Neural progenitor cell (in vitro differentiated cells): ENCODE measurements around the gene GNPTAB. TPM values are rescaled to one million over a fixed set of nuclear protein-coding genes. Genes with fewer than 3 reads are reported as not detected.

Experiments used
- DNase-seq: peaks from one replicate; pipeline ENCODE4 v3.0.0-alpha.2; 2016; ENCODE audit warnings: low spot score
- H2AFZ ChIP-seq: fragments of 200-600 bp; sonication (generic); replicated peaks from 2 replicates; pipeline ENCODE4 v1.6.1; 2016; ENCODE audit warnings: antibody characterized with exemption
- H3F3A ChIP-seq: fragments of 200-600 bp; sonication (generic); 2 replicates; pipeline ENCODE4 v1.6.1; 2016; ENCODE audit warnings: antibody characterized with exemption, low read depth
- H3K27ac ChIP-seq: fragments of 200-600 bp; sonication (generic); 2 replicates; pipeline ENCODE4 v1.5.1; 2016; ENCODE audit warnings: mild to moderate bottlenecking
- H3K27me3 ChIP-seq: fragments of 200-600 bp; sonication (generic); 2 replicates; pipeline ENCODE4 v1.6.1; 2016; ENCODE audit warnings: mild to moderate bottlenecking, moderate library complexity
- H3K36me3 ChIP-seq: fragments of 200-600 bp; sonication (generic); 2 replicates; pipeline ENCODE4 v1.5.1; 2016
- H3K4me1 ChIP-seq: fragments of 200-600 bp; sonication (generic); 2 replicates; pipeline ENCODE4 v1.6.1; 2016; ENCODE audit warnings: mixed run types
- H3K4me2 ChIP-seq: fragments of 200-600 bp; sonication (generic); 2 replicates; pipeline ENCODE4 v1.6.1; 2016
- H3K4me3 ChIP-seq: fragments of 200-600 bp; sonication (generic); 2 replicates; pipeline ENCODE4 v1.5.1; 2016
- H3K79me2 ChIP-seq: fragments of 200-600 bp; sonication (generic); 2 replicates; pipeline ENCODE4 v1.6.1; 2016; ENCODE audit warnings: low read depth
- H3K9ac ChIP-seq: fragments of 200-600 bp; sonication (generic); 2 replicates; pipeline ENCODE4 v1.6.1; 2016
- H3K9me3 ChIP-seq: fragments of 200-600 bp; sonication (generic); 2 replicates; pipeline ENCODE4 v1.5.1; 2016; ENCODE audit warnings: low read depth
- H4K20me1 ChIP-seq: fragments of 200-600 bp; sonication (generic); 2 replicates; pipeline ENCODE4 v1.6.1; 2016; ENCODE audit warnings: low read depth
- H3K27ac Mint-ChIP-seq: 3 replicates; pipeline ENCODE4 v1.8.0; 2021; ENCODE audit warnings: mixed read lengths
- H3K27me3 Mint-ChIP-seq: 2 replicates; pipeline ENCODE4 v1.8.0; 2022; ENCODE audit warnings: low read depth, mild to moderate bottlenecking, inconsistent platforms, moderate library complexity, mixed read lengths; ENCODE audit not compliant: insufficient read depth
- H3K36me3 Mint-ChIP-seq: 3 replicates; pipeline ENCODE4 v1.8.0; 2021; ENCODE audit warnings: mixed read lengths
- H3K4me1 Mint-ChIP-seq: 3 replicates; pipeline ENCODE4 v1.8.0; 2021; ENCODE audit warnings: mixed read lengths
- H3K4me3 Mint-ChIP-seq: 3 replicates; pipeline ENCODE4 v1.8.0; 2021; ENCODE audit warnings: mild to moderate bottlenecking, moderate library complexity, mixed read lengths
- H3K9me3 Mint-ChIP-seq: 3 replicates; pipeline ENCODE4 v1.8.0; 2020; ENCODE audit warnings: mixed read lengths
- CTCF ChIP-seq: fragments of 200-600 bp; sonication (generic); IDR thresholded peaks from 2 replicates; pipeline ENCODE4 v1.5.1; 2017; ENCODE audit warnings: antibody characterized with exemption, mild to moderate bottlenecking
- EZH2 ChIP-seq: fragments of 200-600 bp; sonication (generic); IDR thresholded peaks from 2 replicates; pipeline ENCODE4 v1.6.1; 2017; ENCODE audit warnings: antibody characterized with exemption, mild to moderate bottlenecking, moderate library complexity
- EZH2phosphoT487 ChIP-seq: fragments of 200-600 bp; sonication (generic); IDR thresholded peaks from 2 replicates; pipeline ENCODE4 v1.6.1; 2017; ENCODE audit warnings: antibody characterized with exemption
- total RNA-seq: library from RNA; depleted of rRNA; stranded (reverse); fragments of >200 nt; gene quantifications from 2 replicates; pipeline ENCODE4 v1.2.3, GENCODE V29; 2015; ENCODE audit warnings: low replicate concordance

The GNPTAB gene
- total RNA-seq, 1 donor from 2014 or later = 24.0 TPM

GRCh38 chr12:101829639-101830366, 956 bp downstream of the GNPTAB start:
- peak overlapping the region; percentile 76 for H3K4me2 ChIP-seq
- TF ChIP-seq EZH2 (no peak), EZH2phosphoT487 (no peak), CTCF (no peak)
- H3K9me3 ChIP-seq = no peaks in the 10 kb centered on the region
- no peaks in the 10 kb centered on the region for H4K20me1 ChIP-seq
- H2AFZ ChIP-seq = peak overlapping the region; percentile 99
- Mint-ChIP-seq H3K27ac (no peak overlapping the region), H3K36me3 (no peaks in the 10 kb centered on the region), H3K4me3 (peak overlapping the region; percentile 95), H3K9me3 (no peaks in the 10 kb centered on the region), H3K4me1 (peaks cover 4% of the 10 kb centered on the region), H3K27me3 (peaks cover 4% of the 10 kb centered on the region)
- peak overlapping the region; percentile 73 for H3K9ac ChIP-seq
- no peaks in the 10 kb centered on the region for H3K36me3 ChIP-seq
- H3K4me1 ChIP-seq = peaks cover 6% of the 10 kb centered on the region
- no peaks in the 10 kb centered on the region for H3F3A ChIP-seq
- H3K79me2 ChIP-seq = peaks cover 28% of the 10 kb centered on the region
- H3K4me3 ChIP-seq = peak overlapping the region; percentile 96
- DNase-seq = no peak
- H3K27me3 ChIP-seq = no peaks in the 10 kb centered on the region
- H3K27ac ChIP-seq = no peak overlapping the region

- Histone ChIP-seq H3K4me1 (peaks cover 6% of the 10 kb centered on the region), H3K36me3 (no peaks in the 10 kb centered on the region), H3F3A (no peaks in the 10 kb centered on the region), H3K4me3 (no peak overlapping the region), H2AFZ (no peak overlapping the region), H3K27ac (no peak overlapping the region), H4K20me1 (no peaks in the 10 kb centered on the region), H3K9ac (no peak overlapping the region), H3K4me2 (no peak overlapping the region), H3K27me3 (no peaks in the 10 kb centered on the region), H3K79me2 (peaks cover 30% of the 10 kb centered on the region), H3K9me3 (no peaks in the 10 kb centered on the region)
- no peaks in the 10 kb centered on the region for H3K36me3 Mint-ChIP-seq
- no peak for DNase-seq
- peaks cover 4% of the 10 kb centered on the region for H3K27me3 Mint-ChIP-seq
- peaks cover 7% of the 10 kb centered on the region for H3K4me1 Mint-ChIP-seq
- no peak for TF ChIP-seq EZH2phosphoT487
- TF ChIP-seq CTCF = no peak
- TF ChIP-seq EZH2 = no peak
- H3K27ac Mint-ChIP-seq = no peak overlapping the region
- no peaks in the 10 kb centered on the region for H3K9me3 Mint-ChIP-seq
- H3K4me3 Mint-ChIP-seq = no peak overlapping the region
Measured at GRCh38 chr12:101828463-101829196, 2.1 kb downstream of the GNPTAB start.

- H3K79me2 ChIP-seq = peaks cover 30% of the 10 kb centered on the region
Measured at GRCh38 chr12:101826766-101827368, 3.9 kb downstream of the GNPTAB start.

More at GRCh38 chr12:101826766-101827368, 3.9 kb downstream of the GNPTAB start:
- no peaks in the 10 kb centered on the region for H3F3A ChIP-seq
- H2AFZ ChIP-seq = no peak overlapping the region
- Mint-ChIP-seq H3K4me3 (no peak overlapping the region), H3K4me1 (peaks cover 7% of the 10 kb centered on the region), H3K27ac (no peak overlapping the region), H3K36me3 (no peaks in the 10 kb centered on the region), H3K27me3 (peaks cover 6% of the 10 kb centered on the region), H3K9me3 (no peaks in the 10 kb centered on the region)
- no peak overlapping the region for H3K4me3 ChIP-seq
- TF ChIP-seq EZH2phosphoT487 (no peak), CTCF (no peak)
- H3K4me1 ChIP-seq = peaks cover 6% of the 10 kb centered on the region
- no peak for DNase-seq
- no peaks in the 10 kb centered on the region for H3K9me3 ChIP-seq
- no peaks in the 10 kb centered on the region for H3K27me3 ChIP-seq
- no peak overlapping the region for H3K4me2 ChIP-seq
- no peak overlapping the region for H3K9ac ChIP-seq
- H3K36me3 ChIP-seq = no peaks in the 10 kb centered on the region
- H4K20me1 ChIP-seq = no peaks in the 10 kb centered on the region
- no peak overlapping the region for H3K27ac ChIP-seq
